NCI-H187 (cell line): ENCODE data around the gene CEP44.
"Not testable (repeated sequence)": the region's sequence is repeated elsewhere in the genome, so short reads cannot be mapped to it uniquely, and the experiment has no call there.

Experiments used
- DNase-seq, 2 experiments: peaks; one replicate each; lab custom pipeline; 2025; lab: John Stamatoyannopoulos, UW

The CEP44 gene

GRCh38 chr4:174283507-174284471, at the start of gene CEP44, which contains the start of gene FBXO8:
TSS of gene CEP44 (plus strand) at chr4:174283911. CDS start at chr4:174299122, 15,211 bp downstream.
TSS of gene FBXO8 (minus strand) at chr4:174283667. CDS start at chr4:174263092, 20,575 bp downstream.
- peak; percentile 8 to 62 for DNase-seq

GRCh38 chr4:174236359-174236758, 47.4 kb upstream of the CEP44 start:
- DNase-seq: no peak

- DNase-seq: no peak
Observed at GRCh38 chr4:174241162-174241561, 42.5 kb upstream of the CEP44 start.

GRCh38 chr4:174244441-174244840, 39.3 kb upstream of the CEP44 start:
- DNase-seq: no peak

- no peak for DNase-seq
Observed at GRCh38 chr4:174245714-174246113, 38.0 kb upstream of the CEP44 start.

GRCh38 chr4:174248407-174248806, 35.3 kb upstream of the CEP44 start:
- DNase-seq: no peak

- no peak for DNase-seq
Observed at GRCh38 chr4:174252412-174252811, 31.3 kb upstream of the CEP44 start.

- DNase-seq: no peak
Observed at GRCh38 chr4:174254613-174255012, 29.1 kb upstream of the CEP44 start.

GRCh38 chr4:174255374-174255773, 28.3 kb upstream of the CEP44 start:
- no peak for DNase-seq

- DNase-seq: no peak
Observed at GRCh38 chr4:174255786-174256185, 27.9 kb upstream of the CEP44 start.

GRCh38 chr4:174256277-174256713, 27.4 kb upstream of the CEP44 start:
- no peak for DNase-seq

GRCh38 chr4:174259580-174259979, 24.1 kb upstream of the CEP44 start:
- DNase-seq: no peak

GRCh38 chr4:174260099-174260498, 23.6 kb upstream of the CEP44 start:
- no peak for DNase-seq

GRCh38 chr4:174261432-174261831, 22.3 kb upstream of the CEP44 start:
- not testable (repeated sequence) for DNase-seq

- no peak for DNase-seq
Observed at GRCh38 chr4:174262624-174263444, 20.9 kb upstream of the CEP44 start.

GRCh38 chr4:174263445-174263736, 20.3 kb upstream of the CEP44 start:
- DNase-seq: no peak

- DNase-seq: no peak
Observed at GRCh38 chr4:174265916-174266315, 17.8 kb upstream of the CEP44 start.

- DNase-seq: no peak
Observed at GRCh38 chr4:174266416-174266815, 17.3 kb upstream of the CEP44 start.

- no peak for DNase-seq
Observed at GRCh38 chr4:174273930-174274329, 9.8 kb upstream of the CEP44 start.

- DNase-seq: no peak
Observed at GRCh38 chr4:174274436-174274835, 9.3 kb upstream of the CEP44 start.

GRCh38 chr4:174275101-174275500, 8.6 kb upstream of the CEP44 start:
- DNase-seq: no peak

- no peak for DNase-seq
Observed at GRCh38 chr4:174277433-174277832, 6.3 kb upstream of the CEP44 start.

- DNase-seq: no peak
Observed at GRCh38 chr4:174278467-174278866, 5.2 kb upstream of the CEP44 start.
